GM18861 (cell line): ENCODE measurements around the gene BCL11B.

Experiments
- ATAC-seq: cut with Tn5 transposase; IDR thresholded peaks from one replicate; pipeline ENCODE4 v1.9.1; 2021; ENCODE audit not compliant: unreplicated experiment

BCL11B gene

DNA sequence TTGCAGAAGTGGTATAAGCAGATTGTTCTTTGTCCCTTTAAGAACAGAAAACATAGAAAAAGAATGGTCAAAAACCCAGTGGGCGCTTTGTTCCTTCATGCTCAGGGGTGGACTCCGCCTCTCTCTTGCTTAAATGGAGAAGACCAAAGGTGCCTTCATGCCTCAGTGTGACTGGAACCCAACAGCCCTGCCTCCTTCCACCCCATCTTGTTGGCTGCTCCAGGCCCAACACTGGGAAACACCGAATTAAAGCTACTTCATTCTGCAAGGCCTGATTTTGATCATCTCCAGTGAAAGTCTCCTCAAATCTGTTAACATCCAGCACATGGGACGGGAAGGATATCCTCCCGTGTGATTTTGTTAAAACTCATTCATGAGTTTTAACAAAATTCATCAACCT is 103.7 kb downstream of the BCL11B start:
- ATAC-seq: no peak

DNA sequence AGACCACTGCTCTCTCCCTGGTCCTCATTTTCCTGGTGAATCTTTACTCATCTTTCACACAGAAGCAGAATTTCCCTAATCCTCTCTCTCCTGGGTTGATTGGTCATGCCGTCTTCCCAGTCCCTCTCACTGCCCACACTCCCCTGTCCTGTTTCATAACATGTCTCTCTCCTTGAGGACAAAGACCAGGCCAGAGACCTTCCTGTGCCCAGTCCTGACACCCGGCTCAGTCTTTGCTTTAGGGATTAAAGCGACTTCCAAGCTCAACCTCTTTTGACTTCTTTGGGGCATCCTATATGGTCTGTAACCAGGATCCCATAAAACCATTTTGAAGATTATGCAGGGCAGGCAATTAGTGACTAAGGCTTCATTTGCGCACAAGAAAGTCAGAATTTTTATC is 105.5 kb downstream of the BCL11B start:
- no peak for ATAC-seq

DNA sequence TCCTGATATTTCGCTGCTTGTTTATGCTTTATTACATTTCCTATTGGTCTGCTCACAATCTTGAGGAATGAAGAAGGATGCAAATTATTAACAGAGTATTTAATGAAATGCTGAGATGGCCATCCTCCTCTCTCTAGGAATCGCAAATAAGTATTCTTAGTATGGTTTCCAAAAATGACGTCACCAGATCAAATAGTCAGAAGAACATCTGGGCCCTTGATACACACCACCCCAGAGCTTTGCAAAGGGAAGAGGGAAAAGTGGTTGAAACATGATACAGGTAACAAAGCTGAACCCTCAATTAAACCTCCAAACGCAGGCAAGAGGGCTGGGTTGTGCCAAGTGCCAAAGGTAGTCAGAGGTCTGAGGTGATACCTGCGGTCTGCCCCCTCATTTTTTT is 107.3 kb downstream of the BCL11B start:
- ATAC-seq: no peak

DNA sequence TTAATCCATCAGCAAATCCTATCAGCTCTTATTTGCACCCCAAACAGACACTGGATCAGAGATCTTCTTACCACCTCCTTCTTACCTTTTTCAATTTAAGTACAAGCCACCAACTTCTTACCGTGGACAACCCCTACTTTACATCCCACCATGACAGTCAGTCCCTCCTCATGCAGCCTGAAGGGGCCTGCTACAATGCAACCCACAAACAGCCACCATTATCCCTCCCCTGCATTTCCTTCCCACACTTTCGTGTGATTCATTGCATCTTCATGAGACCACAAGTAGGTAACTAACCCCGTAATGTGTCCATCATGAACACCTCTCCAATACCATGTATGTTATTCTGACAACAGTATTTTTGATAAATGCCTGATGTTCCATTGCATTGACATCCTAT is 108.6 kb downstream of the BCL11B start:
- no peak for ATAC-seq

DNA sequence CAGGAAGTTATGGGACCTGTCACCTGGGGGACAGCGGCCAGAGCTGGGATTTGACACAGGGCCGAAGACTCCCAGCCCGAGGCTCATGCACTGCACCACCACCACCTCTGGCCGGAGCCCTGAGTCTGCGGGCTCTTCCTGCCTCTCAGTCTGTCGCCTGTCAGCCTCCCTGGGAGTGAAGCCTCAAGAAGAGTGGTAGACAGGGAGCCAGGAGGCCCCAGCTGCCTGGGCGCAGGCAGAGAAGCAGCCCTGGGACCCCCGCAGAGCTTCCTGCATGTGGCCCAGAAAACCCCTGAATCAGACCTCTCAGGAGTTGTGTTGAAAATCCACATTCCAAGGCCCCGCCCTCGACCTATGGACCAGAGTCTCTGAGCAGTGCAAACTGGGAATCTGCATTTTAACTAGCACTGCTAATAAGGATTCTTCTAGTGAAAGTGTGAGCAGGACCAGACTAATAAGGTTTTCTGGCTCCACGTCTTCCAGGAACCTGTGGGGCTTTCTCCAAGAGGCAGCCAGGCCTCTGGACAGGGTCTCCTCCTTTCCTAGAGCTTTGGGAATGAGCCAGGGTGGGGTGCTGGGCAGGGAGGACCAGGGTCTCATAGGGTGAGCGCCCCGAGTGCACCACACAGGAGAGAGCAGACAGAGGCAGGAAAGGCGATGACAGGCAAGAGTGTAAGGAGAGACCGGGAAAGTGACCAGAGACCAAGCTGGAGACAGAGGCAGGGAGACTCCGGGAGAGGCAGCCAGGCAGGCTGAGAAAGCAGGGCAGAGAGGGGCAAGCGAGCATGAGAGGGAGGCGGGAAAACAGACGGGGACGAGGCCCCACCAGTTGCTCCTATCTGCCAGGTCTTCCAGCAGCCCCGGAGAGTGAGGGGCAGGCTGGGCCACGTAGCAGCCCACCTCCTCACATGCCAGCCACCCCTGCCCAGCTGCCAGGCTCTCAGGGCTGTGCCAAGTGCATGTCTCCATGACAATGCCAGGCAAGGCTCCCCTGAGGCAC is 112.4 kb downstream of the BCL11B start:
- no peak for ATAC-seq

DNA sequence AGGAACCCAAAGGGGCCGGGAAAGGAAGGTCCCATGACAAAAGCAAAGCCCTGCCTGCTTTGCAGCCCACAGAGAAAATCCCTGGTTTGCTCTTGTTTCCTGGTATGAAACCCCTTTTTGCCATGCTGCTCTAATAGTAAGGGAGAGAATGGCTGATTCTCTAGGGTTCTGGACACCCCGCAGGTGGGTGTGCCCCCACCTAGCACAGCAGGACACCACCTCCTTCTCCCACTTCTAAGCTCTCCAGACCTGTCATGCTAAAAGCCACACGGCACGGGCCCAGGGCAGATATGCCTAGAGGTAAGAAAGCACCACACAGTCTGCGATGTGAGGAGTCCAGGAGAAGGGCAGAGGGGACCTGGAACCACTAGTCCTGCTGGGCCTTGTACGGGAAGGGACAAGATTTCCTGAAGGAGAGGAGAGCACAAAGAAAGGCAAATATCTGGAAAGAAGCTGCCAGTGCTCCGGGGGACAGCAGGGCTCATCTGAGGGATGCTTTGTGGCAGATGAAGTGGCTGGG is 113.3 kb downstream of the BCL11B start:
- no peak for ATAC-seq

DNA sequence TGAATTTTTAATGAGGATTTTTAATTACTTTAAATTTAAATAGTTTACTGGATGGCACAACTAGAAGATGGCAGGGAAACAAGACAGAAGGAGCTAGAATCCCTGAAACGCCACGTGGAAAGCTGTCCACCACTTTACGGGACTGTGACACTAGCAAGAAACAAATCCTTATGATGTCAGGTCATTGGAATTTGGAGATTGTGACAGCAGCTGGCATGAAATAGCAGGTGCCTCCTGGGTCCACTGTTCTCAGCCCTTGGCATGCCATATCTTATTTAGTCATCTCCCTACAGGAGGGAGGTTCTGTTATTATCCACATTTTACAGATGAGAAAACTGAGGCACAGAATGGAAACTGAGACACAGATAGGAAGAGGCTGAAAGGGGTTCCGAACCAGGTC is 113.8 kb downstream of the BCL11B start:
- ATAC-seq: no peak

DNA sequence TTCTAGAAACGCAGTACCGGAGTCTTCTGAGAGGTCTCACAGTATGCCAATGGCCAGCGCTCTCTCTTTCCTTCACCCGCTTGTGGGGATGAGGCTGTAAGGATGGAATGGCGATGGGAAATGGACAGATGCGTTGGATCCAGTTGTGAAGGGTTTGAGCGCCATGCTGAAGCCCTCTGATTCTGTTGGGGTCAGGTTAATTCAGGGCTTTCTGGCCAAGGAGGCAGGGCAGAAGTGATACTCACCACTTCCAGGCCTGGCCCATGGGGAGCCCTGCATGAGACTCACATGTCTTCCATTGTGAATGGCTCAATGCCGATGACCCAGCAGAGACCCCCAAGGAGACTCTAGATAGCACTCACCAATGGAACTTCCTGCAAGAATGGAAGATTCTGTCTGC is 114.3 kb downstream of the BCL11B start:
- no peak for ATAC-seq

DNA sequence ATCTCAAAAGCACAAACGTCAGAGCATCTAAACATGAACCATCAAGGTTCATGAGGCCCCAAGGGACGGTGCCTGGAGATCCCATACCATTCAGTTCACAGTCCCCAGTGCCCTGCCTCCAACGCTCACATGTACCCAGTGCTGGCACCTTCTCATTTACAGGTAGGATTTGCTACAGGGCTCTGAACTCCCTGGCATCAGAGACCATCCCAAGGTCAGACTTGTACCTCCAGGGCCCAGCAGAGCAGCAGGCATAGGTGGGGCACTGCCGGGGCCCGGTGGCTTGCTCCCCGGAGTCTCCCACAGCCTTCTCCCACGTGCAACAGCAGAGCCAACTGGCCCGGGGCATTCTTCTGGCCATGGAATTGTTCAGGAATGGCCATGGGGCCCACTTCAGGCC is 114.8 kb downstream of the BCL11B start:
- ATAC-seq: no peak

DNA sequence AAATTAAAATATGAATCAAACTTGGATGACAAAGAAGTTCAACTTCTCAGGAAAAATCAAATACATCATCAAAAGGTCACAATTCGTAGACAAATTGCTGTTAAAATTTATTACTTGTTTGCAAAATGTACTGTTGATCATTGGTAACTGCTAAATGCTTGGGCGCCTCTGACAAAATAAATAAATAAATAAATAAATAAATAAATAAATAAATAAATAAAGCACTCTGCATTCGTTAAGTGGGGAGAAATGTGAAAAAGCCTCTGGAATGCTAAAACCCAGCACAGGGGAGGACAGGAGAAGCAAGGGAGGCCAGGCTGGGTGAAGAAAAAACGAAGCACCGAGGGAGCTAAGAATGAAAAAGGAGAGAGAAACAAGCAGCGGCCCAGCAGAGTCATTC is 115.2 kb downstream of the BCL11B start:
- ATAC-seq: no peak

DNA sequence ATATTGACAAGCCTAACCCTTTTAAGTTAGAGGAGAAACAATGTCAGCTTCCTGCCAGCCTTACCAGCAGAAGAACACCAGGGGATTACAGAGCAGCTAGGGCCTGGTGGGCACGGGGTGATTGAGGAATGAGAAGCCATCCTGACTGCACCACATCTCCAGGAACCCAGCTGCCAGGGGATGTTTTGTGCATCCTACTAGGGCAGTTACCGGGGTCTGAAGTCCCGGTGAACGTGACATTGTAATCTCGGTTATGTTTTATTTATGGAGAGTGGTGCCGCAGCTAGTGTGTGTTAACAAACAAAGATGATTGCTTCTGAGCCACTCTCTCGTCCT is 115.9 kb downstream of the BCL11B start:
- ATAC-seq: no peak

DNA sequence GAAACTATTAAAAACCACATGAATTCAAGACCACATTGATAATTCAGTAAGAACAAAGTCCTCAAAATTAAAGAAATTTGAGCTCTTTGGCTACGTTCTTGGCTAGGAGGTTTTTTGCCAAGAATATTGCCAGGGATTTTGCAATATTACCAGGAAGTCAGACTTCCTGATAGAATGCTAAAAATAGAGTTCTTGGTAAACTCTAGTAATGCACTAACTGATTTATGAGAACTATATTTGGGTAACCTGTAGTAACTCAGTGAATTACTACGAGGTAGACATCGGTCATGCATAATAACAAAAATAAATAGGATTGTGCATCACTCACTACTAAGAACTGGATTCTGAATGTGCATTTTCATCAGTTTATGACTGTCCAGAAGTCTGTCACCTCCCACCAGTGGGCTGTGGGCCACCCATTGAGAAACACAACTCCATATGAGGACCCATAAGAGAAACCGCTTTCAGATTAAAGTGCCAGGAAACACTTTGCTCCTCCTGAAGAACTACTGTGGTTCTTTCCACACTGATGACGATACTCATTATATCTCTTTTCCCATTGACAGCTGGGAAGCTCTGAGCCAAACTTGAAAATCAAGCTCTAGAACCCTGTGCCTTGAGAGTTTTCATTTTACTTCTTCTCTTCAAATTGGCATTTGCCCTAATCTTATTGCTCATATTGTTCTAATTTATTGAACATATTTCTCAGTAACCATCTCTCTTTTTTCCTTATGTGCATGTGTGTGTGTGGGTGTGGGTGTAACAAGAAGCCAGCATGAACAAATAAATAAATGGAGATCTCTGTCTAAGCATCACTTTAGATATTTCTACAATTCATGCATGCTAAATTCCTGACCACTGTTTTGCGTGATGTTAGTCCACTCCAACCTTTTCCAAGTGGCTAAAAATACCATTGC is 116.6 kb downstream of the BCL11B start:
- no peak for ATAC-seq

DNA sequence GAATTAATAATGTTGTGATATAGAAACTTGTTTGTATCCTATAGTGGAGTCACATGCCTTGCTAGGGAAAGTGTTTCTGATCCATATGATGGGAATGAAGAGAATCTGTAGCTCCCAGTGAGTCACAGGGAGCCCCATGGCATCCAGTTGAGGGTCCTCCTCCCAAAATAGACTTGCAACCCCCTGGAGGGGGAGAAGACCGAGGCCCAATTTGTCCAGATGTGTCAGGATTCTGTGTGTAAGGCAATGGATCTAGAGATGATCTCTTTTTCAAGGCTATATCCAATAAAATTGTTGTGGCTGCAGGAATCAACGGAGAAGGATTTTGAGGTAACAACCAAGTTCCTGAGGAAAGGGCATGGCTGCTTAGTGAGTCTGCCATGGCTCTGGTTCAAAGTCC is 121.8 kb downstream of the BCL11B start:
- no peak for ATAC-seq

DNA sequence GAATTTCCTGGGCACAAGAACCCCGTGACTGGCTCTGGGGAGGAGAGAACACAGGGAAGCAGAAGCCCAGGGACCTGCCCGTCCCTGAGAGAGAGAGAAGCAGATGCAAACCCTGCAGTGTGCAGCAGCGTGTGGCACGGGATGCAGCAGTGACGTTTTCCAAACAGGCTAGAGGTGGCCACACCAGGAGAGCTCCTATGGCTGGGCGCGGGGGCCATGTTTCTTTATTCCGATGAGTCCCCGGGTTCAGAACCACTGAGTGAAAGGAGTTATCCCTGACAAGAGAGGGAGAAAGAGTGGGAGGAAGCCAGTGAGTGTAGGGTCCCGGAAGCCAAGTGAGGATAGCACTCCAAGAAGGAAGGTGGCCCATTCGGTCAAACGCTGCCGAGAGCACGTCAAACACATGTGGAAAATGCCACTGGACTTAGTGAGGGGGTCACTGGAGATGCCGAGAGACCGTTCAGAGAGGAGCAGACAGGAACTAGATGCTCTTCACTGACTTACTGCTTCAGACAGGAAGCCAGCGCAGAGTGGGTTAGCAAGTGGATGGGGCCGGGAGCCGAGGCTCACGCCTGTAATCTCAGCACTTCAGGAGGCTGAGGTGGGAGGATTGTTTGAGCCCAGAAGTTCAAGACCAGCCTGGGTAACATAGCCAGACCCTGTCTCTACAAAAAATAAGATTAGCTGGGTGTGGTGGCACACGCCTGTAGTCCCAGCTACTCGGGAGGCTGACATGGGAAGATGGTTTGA is 123.0 kb downstream of the BCL11B start:
- no peak for ATAC-seq

DNA sequence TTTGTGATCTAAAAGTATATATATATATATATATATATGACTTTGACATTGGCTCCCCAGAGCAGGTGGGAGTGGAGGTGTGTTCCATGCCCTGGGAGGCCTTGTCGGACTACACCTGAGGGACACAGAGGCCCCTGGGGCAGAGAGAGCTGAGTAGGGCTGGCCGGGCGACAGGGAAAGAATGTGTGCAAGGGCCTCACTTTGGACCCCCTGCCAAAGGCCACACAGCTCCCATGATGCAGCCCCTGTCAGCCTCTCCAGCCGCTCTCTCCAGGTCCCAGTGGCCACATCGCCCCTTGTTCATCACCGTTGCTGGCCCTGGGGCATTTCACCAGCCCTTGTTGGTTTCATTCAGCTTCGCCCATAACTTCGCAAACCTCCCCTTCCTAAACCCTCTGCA is 123.9 kb downstream of the BCL11B start:
- no peak for ATAC-seq

DNA sequence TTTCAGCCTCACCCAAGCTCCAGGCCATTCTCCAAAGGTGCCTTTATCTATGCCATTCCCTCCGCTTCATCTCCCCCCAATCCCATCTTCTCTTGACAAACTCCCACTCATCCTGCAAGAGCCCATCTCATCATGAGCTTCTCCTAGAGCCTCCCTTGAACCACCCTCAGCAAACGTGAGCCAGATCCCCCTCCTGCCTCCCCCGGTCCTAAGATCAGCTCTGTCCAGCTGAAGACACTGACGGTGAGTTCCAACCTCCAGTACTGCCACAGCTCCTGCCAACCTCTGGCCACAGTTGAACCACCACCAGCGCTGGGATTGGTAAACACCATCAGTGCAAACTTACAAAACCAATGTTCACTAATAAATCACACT is 124.6 kb downstream of the BCL11B start:
- ATAC-seq: no peak

DNA sequence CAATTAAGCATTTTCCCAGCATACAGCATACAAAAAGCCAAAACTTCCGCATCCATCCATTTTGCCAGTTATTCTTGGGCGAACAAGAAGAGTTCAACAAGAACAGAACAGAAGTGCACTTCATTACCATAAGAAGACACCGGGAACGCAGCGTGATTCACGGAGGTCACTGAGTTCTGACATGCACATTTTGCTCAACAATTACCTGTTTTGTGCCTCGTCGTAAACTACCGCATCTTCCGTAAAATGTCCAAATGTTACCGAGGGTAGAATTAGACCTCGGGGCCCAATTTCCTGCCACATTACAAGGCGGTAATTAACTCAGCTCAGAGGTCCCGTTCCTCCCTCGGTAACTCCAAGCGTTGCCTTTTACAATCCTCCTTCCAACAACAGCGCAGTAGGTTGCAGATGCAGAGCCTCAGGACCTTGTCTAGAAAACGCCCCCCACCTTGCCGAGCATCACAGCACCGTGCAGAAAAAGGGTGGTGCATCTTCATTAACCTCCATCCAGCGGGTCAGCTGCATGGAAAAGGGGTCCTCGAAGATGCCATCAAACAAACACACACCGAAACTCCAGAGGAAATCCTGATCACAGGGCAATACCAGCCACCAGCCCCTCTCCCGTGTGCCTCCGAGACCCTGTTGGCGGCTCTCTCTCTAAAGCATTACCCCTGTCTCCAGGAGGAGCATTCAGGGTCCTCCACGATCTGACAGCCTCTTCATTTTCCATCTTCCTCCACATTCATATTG is 125.2 kb downstream of the BCL11B start:
- no peak for ATAC-seq

DNA sequence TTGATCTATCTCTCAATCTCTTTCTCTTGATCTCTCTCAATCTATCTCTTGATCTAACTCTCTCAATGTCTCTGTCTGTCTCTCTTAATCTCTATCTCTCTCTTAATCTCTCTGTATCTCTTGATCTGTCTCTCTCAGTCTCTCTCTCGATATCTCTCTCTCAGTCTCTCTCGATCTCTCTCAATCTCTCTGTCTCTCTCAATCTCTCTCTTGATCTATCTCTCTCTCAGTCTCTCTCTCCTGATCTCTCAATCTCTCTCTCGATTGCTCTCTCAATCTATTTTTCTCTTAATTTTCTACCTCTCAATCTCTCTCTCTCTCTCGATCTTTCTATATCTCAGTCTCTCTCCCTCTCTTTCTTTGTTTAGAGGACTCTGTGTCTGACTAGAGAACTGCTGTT is 126.7 kb downstream of the BCL11B start:
- ATAC-seq: no peak

DNA sequence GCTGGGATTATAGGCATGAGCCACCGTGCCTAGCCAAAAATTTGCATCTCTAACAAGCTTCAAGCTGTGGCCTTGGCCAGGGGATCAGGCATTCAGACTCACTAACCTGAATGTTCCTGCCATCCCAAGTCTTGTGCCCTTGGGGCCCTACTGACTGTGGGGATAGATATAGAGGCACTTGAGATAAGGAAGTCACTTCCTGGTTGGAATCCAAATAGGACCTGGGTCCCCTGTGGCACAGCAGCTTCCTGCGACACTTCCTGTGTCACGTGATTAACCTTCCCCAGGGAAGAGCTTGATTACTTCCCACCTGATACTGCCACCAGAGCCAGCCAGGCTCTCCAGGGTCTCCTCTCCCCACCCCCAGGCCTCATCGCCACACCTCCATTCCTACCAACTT is 128.2 kb downstream of the BCL11B start:
- ATAC-seq: no peak

DNA sequence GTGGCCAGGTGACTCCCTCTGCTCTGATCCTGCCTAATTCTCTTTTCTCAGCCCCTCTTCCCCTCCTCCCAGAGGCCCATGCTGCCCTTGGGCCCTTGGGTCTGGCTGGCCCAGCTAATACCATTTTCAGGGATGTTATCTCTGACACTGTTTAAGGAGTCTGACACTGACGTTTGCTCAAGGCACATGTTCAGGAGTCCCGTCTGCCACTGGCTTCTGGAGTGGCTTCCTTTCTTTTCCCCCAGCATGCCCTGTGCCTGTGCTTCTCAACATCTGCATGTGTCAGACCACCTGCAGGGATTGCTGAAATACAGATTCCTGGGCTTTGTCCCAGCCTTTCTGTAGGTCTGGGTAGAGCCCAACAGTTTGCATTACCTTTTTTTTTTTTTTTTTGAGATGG is 128.9 kb downstream of the BCL11B start:
- no peak for ATAC-seq
